ENCODE data around the gene SOX11. TPM values are rescaled to one million over a fixed set of nuclear protein-coding genes. Genes with fewer than 3 reads are reported as not detected.

The SOX11 gene
- total RNA-seq, 1 donor from 2014 or later, result 154 TPM

GRCh38 chr2:5695654-5696403 lies 3.6 kb downstream of the SOX11 start:
- Mint-ChIP-seq H3K4me1 (ENCODE audit: low read depth) (peaks cover 37% of the 10 kb centered on the region), H3K4me3 (ENCODE audit: low read depth) (peak overlapping the region; percentile 100)

DNA sequence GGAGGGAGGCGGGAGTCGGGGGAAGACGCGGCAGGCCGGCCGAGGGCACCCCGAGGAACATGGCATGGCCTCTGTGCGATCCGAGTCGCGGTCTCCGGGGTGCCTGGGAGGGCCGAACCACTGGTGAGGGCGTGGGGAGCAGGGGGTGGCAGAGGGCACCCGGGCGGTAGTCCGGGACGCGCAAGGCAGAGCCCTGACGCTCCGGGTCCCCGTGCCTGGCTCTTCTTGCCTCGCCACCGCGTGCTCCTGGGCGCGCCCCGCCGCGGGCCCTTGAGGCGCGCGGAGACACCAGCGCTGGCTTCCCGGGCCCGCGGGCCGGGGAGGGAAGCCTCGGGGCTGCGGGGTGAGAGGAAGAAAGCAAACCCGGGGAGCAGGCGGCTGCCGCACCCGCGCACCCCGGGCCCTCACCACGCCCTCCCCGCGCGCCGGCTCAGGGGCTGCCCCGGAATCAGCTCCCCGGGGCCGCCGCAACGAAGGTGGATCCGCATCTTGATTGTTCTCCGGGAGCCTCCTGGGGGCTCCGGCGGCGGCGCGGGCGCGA lies 4.3 kb downstream of the SOX11 start:
- H3K4me3 Mint-ChIP-seq (ENCODE audit: low read depth), result peak overlapping the region; percentile 100
- TF ChIP-seq CTCF (IDR thresholded peaks at IDR 0.05; ENCODE audit: unreplicated experiment), result no peak
- H3K4me1 Mint-ChIP-seq (ENCODE audit: low read depth), result peaks cover 42% of the 10 kb centered on the region
- peaks cover 37% of the 10 kb centered on the region for H3K36me3 Mint-ChIP-seq (ENCODE audit: insufficient read depth)
- H3K27me3 Mint-ChIP-seq, result no peaks in the 10 kb centered on the region
- no peaks in the 10 kb centered on the region for H3K9me3 Mint-ChIP-seq (ENCODE audit: low read depth)
- peak overlapping the region; percentile 98 for H3K27ac Mint-ChIP-seq
- DNase-seq (ENCODE audit: low spot score, unreplicated experiment), result peak; percentile 19

More at GRCh38 chr2:5695654-5696403, 3.6 kb downstream of the SOX11 start:
- no peak for DNase-seq (ENCODE audit: low spot score, unreplicated experiment)
- H3K27me3 Mint-ChIP-seq, result no peaks in the 10 kb centered on the region
- no peaks in the 10 kb centered on the region for H3K9me3 Mint-ChIP-seq (ENCODE audit: low read depth)
- peak; percentile 29 for TF ChIP-seq CTCF (IDR thresholded peaks at IDR 0.05; ENCODE audit: unreplicated experiment)
- peak overlapping the region; percentile 98 for H3K27ac Mint-ChIP-seq
- H3K36me3 Mint-ChIP-seq (ENCODE audit: insufficient read depth), result peaks cover 33% of the 10 kb centered on the region

GRCh38 chr2:5696945-5697521 lies 4.8 kb downstream of the SOX11 start:
- H3K36me3 Mint-ChIP-seq (ENCODE audit: insufficient read depth), result peaks cover 39% of the 10 kb centered on the region
- TF ChIP-seq CTCF (IDR thresholded peaks at IDR 0.05; ENCODE audit: unreplicated experiment), result no peak
- peak; percentile 39 for DNase-seq (ENCODE audit: low spot score, unreplicated experiment)
- H3K27ac Mint-ChIP-seq, result peak overlapping the region; percentile 59
- H3K9me3 Mint-ChIP-seq (ENCODE audit: low read depth), result no peaks in the 10 kb centered on the region
- H3K4me3 Mint-ChIP-seq (ENCODE audit: low read depth), result peak overlapping the region; percentile 83
- peaks cover 44% of the 10 kb centered on the region for H3K4me1 Mint-ChIP-seq (ENCODE audit: low read depth)
- H3K27me3 Mint-ChIP-seq, result no peaks in the 10 kb centered on the region

GRCh38 chr2:5697562-5697961 lies 5.4 kb downstream of the SOX11 start:
- peaks cover 42% of the 10 kb centered on the region for H3K36me3 Mint-ChIP-seq (ENCODE audit: insufficient read depth)
- peak overlapping the region; percentile 59 for H3K27ac Mint-ChIP-seq
- no peak for TF ChIP-seq CTCF (IDR thresholded peaks at IDR 0.05; ENCODE audit: unreplicated experiment)
- no peaks in the 10 kb centered on the region for H3K27me3 Mint-ChIP-seq
- H3K4me3 Mint-ChIP-seq (ENCODE audit: low read depth), result peak overlapping the region; percentile 83
- peaks cover 47% of the 10 kb centered on the region for H3K4me1 Mint-ChIP-seq (ENCODE audit: low read depth)
- no peak for DNase-seq (ENCODE audit: low spot score, unreplicated experiment)
- no peaks in the 10 kb centered on the region for H3K9me3 Mint-ChIP-seq (ENCODE audit: low read depth)

DNA sequence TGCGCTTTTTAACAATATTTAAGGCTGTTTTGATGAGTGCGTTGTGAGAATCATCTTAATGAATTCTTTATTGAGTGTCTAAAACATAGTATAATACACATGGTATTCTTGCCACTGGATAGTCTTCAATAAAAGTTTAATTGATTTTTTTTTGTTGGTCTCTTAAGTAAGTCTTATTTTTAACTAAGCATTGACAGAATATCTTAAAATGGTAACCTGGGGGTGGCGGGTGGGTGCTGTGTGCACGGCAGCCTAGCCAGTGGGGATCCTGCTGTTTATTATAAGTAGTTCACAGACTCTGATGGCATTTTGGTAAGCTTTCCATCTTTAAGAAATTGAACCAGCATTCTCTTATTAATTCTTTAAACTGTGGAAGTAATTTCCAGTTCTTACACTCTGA lies 6.0 kb downstream of the SOX11 start:
- peak overlapping the region; percentile 59 for H3K27ac Mint-ChIP-seq
- no peaks in the 10 kb centered on the region for H3K9me3 Mint-ChIP-seq (ENCODE audit: low read depth)
- H3K4me1 Mint-ChIP-seq (ENCODE audit: low read depth), result peaks cover 48% of the 10 kb centered on the region
- peak overlapping the region; percentile 83 for H3K4me3 Mint-ChIP-seq (ENCODE audit: low read depth)
- peaks cover 41% of the 10 kb centered on the region for H3K36me3 Mint-ChIP-seq (ENCODE audit: insufficient read depth)
- H3K27me3 Mint-ChIP-seq, result no peaks in the 10 kb centered on the region
- TF ChIP-seq CTCF (IDR thresholded peaks at IDR 0.05; ENCODE audit: unreplicated experiment), result no peak
- no peak for DNase-seq (ENCODE audit: low spot score, unreplicated experiment)

Measured in progenitor cell of endocrine pancreas (in vitro differentiated cells).